ENCODE data around the gene DKK2.
"Not testable (repeated sequence)": the region's sequence is repeated elsewhere in the genome, so short reads cannot be mapped to it uniquely, and the experiment has no call there.

The DKK2 gene

GRCh38 chr4:106909486-106910188 is 126.5 kb downstream of the DKK2 start:
- DNase-seq (ENCODE audit: low spot score), result no peak

GRCh38 chr4:106908049-106908448 is 128.1 kb downstream of the DKK2 start:
- DNase-seq (ENCODE audit: low spot score), result not testable (repeated sequence)

GRCh38 chr4:106907216-106907615 is 128.9 kb downstream of the DKK2 start:
- no peak for DNase-seq (ENCODE audit: low spot score)

- DNase-seq (ENCODE audit: low spot score), result no peak
These were observed 129.4 kb downstream of the DKK2 start for GRCh38 chr4:106906728-106907127.

- no peak for DNase-seq (ENCODE audit: low spot score)
These were observed 137.4 kb downstream of the DKK2 start for GRCh38 chr4:106898621-106899230.

GRCh38 chr4:106893903-106894302 is 142.2 kb downstream of the DKK2 start:
- DNase-seq (ENCODE audit: low spot score), result no peak

GRCh38 chr4:106893395-106893881 is 142.7 kb downstream of the DKK2 start:
- DNase-seq (ENCODE audit: low spot score), result no peak

- no peak for DNase-seq (ENCODE audit: low spot score)
These were observed 143.3 kb downstream of the DKK2 start for GRCh38 chr4:106892786-106893185.

GRCh38 chr4:106875340-106875739 is 160.8 kb downstream of the DKK2 start:
- no peak for DNase-seq (ENCODE audit: low spot score)
